CD4-positive, alpha-beta T cell treated with Interleukin-4 for 1 hour (primary cell): Measurements from ENCODE around the gene PRKCZ.

Source experiments
- DNase-seq, 2 donors: peaks; one replicate each; pipeline ENCODE4 v3.0.0-alpha.2; 2020 to 2022

The PRKCZ gene

DNA sequence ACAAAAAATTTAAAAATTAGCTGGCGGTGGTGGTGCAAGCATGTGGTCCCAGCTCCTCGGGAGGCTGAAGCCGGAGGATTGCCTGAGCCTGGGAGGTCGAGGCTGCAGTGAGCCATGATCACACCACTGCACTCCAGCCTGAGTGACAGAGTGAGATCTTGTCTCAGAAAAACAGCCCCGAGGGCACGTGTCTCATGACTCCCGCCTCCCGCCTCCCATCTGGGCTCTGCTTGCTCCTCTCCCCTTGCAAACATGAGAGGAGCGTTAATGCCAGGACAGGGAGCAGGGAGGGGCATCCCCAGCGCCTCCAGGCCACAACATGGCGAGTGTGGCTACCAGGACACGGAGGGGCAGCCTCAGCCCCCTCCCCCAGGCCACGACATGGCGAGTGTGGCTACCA is 116.0 kb downstream of the PRKCZ start:
- DNase-seq = no peak

DNA sequence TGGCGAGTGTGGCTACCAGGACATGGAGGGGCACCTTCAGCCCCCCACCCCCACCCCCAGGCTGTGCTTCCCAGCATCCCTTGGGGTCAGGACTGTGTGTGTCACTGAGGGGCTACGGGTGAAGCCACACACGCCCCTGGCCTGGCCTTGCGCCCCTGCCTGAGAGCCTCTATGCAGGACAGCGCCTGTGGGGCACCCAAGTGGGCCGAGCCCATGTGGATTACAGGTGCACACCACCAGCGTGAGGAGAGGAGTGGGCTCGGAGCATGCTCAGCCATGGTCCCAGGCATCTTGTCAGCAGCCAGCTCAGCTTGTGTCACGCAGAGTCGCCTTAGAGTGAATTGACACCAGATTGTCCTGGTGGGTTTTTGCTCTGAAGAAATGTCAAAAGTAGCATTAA is 116.5 kb downstream of the PRKCZ start:
- DNase-seq = no peak

DNA sequence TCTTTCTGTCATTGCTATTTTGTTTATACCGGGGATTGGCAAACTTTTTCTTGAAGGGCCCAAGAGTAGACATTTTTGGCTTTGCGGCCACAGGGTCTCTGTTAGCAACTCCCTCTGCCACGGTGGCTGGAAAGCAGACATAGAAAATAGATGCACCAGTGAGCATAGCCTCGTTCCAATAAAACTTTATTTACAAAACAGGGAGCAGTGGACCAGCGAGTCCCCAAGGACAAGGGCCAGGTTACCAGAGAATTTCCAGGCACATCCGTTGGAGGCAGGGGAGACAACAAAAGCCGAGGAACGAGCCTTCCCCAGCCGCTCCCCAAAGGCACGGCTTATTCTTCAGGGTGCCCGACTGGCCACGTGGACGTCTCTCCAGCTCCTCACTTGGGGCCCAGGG is 117.9 kb downstream of the PRKCZ start:
- no peak for DNase-seq

DNA sequence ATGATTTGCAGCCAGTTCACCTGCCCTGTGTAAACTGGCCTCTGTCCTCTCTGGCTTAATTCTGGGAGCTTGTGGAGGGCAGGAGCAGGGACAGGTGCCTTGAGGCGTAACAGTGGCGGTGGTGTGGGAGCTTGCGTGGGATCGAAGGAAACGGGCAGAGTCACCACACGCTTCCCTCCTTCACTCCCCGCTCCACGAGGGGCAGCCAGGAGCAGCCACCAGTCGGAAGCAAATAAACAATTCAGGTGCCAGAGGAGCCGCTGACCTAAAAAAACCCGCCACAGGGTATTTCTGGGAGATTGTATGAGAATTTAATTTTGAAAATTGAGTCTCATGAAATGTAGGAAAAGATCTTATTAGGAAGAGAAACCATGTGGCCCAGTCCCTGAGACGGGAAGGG is 118.3 kb downstream of the PRKCZ start:
- DNase-seq = no peak

DNA sequence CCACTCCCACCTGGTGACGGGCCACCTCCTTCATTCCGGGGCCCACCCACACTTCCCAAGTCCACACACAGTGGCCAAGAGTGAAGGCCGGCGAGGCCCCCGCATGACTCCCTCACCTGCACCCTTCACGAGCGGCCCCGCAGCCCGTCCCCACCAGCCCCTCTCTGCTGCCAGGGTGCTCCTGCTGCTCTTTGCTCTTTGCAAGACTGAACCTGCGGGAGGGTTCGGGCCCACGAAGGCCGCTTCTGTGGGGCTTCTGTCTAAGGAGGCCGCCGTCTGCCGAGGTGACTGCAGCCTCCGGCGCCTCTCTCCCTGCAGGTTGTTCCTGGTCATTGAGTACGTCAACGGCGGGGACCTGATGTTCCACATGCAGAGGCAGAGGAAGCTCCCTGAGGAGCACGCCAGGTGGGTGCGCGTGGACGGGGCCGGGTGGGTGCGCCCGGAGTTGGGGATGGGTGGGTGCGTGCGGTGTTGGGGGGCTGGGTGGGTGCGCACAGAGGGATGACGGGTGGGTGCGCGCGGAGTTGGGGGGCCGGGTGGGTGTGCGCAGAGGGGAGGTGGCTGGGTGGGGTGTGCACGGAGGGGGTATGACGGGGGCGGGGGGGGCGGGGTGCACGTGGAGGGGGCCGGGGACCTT is 119.1 kb downstream of the PRKCZ start:
- no peak for DNase-seq

DNA sequence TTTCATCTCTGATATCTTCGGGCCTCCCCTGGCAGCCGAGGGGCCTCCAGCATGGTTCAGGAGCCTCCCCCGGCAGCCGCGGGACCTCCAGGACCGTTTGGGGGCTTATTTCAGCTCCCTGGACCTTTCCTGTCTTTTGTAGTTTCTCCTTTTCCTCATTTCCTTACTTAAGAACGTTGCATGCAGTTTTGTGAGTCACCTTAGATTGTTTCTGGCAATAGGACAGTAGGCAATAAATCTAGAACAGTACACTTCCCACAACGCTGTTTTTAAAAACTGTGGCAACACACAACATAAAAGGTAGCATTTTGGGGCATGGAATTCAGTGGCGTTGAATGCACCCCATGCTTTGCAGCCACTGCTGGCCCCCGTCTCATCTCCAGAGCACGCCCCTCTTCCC is 120.0 kb downstream of the PRKCZ start:
- no peak for DNase-seq

DNA sequence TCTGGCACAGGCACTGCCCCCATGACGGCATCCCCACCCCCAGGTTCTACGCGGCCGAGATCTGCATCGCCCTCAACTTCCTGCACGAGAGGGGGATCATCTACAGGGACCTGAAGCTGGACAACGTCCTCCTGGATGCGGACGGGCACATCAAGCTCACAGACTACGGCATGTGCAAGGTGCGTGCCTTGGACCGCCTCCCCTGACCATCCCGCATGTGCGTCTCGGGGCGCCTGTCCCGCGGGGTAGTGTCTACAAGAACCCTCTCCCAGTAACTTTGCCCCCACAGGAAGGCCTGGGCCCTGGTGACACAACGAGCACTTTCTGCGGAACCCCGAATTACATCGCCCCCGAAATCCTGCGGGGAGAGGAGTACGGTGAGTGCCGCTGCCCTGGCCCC is 121.8 kb downstream of the PRKCZ start:
- DNase-seq = no peak

DNA sequence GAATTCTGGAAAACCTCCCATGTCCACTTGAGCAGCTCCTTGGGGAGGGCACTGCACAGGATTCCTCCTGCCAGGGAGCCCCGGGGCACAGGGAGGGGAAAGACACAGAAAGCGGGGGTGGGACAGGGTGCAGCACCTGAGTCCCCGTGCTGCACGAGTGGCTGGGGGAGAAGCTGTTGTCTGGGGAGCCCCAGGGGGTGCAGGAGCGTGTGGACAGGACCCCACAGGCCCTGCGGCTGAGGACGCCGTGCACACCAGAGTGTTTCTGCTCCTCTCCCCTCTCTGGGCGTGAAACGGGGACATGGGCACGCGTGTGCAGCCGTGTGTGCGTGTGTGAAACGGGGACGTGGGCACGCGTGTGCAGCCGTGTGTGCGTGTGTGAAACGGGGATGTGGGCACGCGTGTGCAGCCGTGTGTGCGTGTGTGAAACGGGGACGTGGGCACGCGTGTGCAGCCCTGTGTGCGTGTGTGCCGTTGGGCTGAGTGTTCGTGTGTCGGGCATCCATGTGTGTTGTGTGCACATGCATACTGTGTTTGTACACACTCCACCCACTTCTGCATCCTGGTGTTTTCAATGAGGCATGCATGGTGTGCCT is 122.4 kb downstream of the PRKCZ start:
- DNase-seq = no peak

DNA sequence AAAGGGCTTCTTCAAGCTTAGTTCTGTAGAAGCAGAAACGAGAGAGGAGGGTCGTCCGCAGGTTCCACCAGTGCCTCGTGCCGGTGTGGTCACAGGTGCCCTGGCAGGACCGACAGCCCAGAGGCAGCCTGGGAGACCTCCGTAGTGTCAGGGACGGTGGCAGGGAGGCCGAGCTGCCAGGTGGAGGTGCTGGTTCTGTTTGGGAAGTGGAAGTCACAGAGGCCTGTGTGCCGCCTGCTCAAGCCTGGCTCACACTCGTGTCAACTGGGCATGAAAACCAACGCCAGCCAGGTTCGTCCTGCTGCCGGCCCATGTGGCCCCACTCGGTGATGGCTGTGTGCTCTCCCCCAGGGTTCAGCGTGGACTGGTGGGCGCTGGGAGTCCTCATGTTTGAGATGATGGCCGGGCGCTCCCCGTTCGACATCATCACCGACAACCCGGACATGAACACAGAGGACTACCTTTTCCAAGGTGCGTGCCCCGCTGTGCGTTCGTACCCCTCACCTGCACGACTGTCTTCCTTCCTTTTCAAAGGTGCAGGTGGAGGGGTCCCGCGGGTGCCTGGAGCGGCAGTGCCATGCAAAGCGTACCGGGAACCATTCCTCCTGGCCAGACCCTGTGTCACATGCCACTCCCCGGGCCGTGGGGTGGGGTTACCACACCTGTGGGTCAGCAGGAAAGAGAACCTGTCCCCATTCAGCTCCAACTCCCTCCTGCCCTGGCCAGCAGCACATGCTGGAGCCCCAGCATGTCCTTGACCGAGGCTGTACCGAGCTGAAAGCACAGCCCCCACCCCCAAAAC is 123.5 kb downstream of the PRKCZ start:
- no peak for DNase-seq

DNA sequence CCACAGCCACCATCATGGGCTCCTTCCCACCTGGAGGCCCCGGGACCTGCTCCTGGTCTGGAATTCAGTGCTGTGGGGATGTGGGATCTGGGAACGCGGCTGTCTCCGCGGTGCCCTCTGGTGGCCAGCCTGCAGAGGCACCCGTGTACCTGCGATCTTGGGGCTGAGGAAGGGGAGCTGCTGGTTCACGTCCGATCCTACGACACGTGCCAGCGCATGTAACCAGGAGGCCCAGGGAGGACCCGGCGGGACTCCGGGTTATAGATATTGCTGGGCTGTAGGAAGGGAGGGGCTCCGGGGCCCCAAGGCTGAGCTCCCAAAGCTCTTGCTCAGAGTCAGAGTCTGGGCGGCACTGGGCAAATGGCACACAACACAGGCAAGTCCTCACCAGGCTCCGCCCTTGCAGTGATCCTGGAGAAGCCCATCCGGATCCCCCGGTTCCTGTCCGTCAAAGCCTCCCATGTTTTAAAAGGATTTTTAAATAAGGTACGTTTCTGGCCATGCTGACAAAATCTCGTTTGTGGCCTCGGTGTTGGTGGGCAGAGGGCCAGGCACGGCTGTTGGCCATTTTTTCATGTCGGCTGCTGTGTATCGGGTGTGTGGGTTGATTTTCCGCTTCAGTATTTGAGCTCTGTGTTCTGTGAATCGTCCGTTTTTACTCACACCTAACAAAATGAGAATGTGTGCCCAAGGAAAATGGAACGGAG is 124.3 kb downstream of the PRKCZ start:
- DNase-seq = peak; percentile 41 to 50

DNA sequence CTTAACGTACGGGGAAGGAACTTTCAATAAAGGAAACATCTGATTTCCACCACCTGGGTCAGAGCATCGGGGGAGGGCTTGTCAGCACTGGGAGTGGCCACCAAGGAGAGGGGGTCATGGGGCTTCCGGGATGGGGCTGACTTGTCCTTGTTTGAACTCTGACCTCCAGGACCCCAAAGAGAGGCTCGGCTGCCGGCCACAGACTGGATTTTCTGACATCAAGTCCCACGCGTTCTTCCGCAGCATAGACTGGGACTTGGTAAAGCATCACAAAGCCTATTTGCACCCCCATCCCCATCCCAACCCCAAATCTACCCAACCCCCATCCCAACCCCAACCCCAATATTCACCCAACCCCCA is 124.8 kb downstream of the PRKCZ start:
- DNase-seq = no peak

DNA sequence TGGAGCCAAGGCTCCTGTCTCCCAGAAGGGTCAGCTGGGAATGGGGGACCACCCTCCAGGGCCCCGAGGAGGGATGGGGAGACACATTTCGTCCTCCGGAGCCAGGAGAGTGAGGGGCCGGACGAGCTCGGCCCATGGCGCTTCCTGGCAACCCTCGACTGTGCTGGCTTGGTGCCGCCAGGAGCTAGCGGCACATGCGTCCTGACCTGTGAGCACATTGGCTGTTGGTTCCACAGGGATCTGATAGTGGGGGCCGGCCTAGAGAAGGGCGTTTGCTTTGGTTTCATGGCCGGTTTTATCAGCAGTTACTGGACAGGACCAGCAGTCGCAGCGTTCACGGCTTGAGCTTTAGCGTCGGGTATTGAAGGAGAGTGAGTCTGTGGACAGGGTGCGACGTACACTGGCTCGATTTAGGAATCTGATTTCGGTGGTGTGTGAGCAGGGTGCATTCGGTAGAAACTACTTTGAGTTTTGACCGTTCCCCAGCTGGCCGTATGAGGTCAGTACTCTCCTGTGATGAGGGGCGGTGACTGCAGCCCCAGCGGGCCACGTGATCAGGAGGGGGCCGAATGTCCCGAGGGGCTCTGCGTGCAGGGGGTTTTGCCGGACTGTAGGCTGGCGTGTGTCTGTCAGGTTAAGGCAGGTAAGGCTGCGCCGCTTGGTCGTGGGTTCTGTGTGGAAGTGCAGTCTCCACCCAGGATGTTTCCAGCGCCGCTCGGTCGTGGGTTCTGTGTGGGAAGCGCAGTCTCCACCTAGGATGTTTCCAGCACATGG is 125.7 kb downstream of the PRKCZ start:
- DNase-seq = no peak

DNA sequence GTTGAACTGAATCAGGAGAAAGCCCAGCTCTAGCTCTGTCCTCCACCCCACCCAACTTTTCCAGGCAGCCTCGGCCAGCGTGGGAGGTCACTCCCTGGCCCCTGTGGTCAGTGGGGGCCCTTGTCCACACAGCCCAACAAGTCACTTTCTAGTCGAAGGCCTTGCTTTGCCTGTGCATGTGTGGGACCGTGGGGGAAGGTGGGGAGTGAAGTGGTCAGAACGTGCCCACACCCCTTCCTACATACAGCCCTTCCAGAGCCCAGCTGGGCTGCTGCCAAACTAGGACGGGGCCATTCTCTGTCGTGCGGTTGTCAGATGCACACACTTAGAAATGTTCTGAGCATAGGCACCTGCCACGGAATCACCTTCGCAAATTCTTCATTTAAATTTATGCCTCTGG is 126.4 kb downstream of the PRKCZ start:
- DNase-seq = no peak

DNA sequence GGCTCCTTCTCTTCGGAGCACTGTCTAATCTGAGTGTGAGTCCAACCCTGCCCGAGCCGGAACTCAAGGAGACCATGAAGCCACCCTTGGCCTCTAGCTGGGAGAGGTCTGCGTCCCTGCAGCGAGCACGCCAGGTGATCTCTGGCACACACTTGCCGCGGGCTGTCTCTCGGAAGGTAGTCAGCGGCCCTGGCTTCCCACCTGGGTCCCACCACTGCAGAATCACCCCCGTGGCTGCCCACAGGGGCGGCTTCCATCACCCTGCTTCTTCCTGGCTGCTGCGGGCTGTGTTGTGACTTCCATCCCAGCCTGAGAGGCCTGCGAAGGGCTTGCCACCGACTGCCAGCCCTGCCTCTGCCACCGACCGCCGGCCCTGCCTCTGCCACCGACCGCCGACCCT is 127.3 kb downstream of the PRKCZ start:
- no peak for DNase-seq

DNA sequence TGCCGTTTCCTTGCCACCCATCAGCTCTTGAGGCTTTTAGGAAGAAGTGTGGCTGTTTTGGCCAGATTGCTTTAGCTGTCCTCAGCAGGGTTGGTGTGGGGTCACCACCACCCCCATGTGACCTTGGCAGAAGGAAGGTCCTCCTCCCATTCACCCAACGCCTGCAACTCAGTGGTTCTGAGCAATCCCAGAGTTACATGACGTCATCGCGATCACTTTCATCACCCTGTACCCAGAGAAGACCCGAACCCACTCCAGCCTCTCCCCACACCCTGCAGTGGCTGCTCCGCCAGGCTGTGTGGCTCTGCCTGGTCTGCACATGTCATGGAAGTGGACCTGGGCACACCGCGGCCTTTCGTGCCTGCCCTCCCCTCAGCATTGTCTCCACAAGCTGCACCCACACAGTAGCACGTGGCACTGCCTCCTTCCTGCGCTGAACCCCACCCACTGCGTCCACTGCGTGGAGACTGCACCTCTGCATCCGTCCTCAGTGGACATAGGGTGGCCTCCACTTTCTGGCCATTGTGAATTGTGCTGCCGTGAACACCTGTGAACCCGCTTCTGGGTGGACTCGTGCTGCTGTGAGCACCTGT is 127.8 kb downstream of the PRKCZ start:
- DNase-seq = no peak

DNA sequence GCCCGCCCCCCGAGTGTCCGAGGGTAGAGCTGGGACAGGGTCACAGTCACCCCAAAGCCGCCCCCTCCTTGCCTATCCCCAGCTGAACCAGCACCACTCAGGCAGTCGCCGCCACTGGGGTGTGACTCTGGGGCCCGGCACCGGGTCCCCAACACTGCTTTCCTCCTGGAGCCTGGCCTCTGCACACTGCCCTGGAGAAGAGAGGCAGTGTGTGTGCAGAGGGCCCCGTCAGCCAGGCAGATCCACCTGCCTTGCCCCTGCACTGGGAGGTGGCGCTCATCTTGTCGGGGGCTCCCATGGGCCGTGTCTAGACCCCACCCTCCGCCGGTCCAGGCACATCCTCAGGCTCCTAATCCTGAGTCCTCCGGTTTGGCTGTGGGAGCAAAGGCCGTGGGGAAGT is 128.7 kb downstream of the PRKCZ start:
- no peak for DNase-seq

DNA sequence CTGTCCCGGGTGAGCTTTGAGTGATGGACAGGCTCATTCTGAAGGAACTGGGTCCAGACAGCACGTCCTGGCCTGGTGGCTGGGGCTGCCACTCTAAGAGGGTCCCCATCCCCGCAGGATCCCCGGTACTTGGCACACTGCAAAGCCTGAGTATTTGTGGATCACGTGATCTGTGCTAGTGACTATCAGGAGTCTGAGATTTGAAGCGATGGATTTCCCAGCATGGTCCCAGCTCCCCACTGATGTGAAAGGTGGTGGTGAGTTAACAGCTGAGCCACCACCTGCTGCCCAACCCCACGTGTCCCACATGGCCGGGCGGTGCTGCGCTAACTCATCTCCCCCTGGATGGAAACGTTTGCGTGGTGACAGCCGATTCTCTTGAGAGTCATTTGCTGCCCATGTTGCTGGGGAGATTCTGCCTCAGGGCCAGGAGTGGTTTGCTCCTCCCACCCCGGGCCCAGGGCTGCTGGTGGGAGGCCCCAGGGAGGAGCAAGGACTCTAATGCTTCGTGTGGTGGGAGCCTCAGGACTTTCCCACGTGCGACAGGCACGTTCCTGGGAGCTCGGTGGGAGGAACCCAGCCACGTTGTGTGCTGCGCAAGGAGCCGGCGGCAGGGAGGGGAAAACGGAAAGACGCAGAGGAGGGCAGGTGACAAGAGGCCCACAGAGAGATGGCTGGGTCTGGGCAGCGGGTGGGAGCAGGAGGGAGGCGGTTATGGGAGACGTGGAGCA is 129.2 kb downstream of the PRKCZ start:
- no peak for DNase-seq

DNA sequence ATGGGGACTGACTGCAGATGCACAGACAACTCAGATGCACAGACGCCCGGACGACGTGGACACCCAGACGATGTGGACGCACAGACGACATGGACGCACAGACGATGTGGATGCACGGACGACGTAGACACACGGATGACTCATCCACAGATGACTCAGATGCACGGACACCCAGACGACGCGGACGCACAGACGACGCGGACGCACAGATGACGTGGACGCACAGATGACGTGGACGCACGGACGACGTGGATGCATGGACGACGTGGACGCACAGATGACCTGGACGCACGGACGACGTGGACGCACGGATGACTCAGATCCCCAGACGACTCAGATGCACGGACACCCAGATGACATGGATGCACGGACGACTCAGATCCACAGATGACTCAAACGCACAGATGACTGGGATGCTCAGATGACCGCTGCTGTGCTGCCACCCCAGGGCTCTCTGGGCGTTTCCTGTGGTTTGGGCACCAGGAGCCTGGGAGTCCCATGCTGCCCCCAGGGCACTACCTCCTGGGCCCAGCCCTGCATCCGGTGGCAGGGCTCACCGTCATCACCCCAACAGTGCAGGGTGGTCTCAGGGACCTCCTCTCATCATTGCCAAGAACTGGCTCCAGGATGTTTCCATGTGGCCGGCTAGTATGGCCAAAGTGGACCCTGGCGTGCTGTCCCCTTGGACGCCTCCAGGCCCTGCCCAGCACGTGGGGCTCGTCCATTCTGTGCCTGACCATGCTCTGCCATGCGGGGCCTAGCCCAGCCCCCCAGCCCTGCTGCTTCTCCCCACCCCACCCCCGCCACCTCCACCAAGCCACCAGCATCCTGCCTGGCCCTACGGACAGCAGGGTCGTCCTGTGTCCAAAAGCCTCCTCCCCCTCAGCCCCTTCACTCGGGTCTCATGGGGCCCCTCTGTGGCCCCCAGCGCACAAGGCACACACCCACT is 130.4 kb downstream of the PRKCZ start:
- DNase-seq = no peak

DNA sequence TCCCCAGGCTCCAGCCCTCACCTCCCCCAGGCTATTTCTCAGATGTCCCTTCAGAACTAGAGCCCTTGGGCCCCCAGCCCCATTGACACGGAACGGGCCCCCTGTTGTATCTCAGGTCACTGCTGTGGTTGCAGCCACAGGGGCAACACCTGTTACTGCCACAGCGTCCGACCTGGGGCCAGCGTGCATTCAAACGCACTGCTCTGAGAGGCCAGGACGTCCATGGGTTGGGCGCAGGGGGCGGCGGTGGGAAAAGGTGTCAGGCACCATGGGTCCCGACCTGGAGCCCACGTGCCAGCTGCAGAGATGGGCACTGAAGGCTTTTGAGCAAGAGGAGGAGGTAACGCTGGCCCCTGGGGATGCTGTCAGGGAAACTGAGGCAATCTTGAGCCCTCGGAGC is 131.1 kb downstream of the PRKCZ start:
- DNase-seq = no peak

DNA sequence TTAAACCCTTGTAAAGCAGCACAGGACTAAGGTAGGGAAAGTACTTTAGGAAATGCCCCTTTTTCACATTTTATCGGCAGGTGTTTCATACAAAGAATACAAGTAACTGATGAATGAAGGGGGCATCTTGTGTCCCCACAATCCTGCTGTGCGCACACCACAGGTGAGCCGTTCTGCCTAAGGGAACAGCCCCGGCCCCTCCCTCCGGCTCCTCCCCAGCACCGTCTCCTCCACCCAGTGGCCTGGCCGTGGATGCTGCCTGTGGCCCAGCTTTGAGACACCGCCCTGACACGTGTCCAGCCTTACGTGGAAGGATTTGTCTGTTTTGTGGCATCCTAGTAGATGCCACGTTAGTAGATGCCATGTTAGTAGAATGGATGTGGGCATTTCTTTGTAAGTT is 131.5 kb downstream of the PRKCZ start:
- no peak for DNase-seq

DNA sequence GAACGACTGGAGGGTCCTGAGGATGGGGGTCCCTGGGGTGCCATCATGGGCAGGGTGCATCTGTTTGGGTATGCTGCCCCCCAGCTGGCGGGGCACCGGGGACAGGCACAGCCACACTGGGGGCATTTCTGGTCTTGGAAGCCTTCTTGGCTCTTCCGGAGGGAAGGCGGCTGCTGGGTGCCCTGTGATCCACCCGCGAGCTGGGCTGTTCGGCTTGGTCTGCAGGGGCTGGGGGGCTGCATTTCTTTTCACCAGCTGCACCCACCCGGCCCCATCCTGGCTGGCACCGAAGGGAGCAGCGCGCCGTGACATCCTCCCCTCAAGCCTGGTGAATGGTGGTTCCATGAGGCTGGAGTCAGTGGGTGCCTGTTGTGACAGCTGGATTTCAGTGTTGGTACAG is 132.2 kb downstream of the PRKCZ start:
- DNase-seq = no peak
